ENCODE measurements around the gene SURF1.
A peak's percentile ranks its signal among the peaks of the same experiment; 100 is the strongest.

GRCh38 chr9:133347985-133348717 is 8.1 kb downstream of the SURF1 start, which contains the start of the genes MED22 and RPL7A:
- TF ChIP-seq CTCF (IDR thresholded peaks at IDR 0.05) (peak in 3 of 4 experiments; percentile 16 to 28 (median 24)), POLR2A (IDR thresholded peaks at IDR 0.05) (peak; percentile 63 to 82)
